SU-DHL-6 (cell line): ENCODE measurements around the gene TXNRD2.

ENCODE experiments used
- H2AFZ ChIP-seq: fragments of 200-600 bp; sonication (generic); 2 replicates; pipeline ENCODE4 v1.6.1; 2014; ENCODE audit warnings: low read depth, mild to moderate bottlenecking, moderate library complexity, mixed read lengths, antibody characterized with exemption, low read length; ENCODE audit not compliant: severe bottlenecking
- H3F3A ChIP-seq: fragments of 200-600 bp; shearing (Covaris generic); 2 replicates; pipeline ENCODE4 v1.6.0; 2016; ENCODE audit warnings: antibody characterized with exemption, mild to moderate bottlenecking; ENCODE audit not compliant: insufficient read depth
- H3K27ac ChIP-seq: fragments of 200-600 bp; sonication (generic); 2 replicates; pipeline ENCODE4 v1.5.1; 2016; ENCODE audit warnings: low read depth, mild to moderate bottlenecking, low read length, moderate library complexity, mixed read lengths
- H3K27me3 ChIP-seq: fragments of 200-600 bp; sonication (generic), shearing (Covaris generic); 2 replicates; pipeline ENCODE4 v1.6.0; 2014; ENCODE audit warnings: mild to moderate bottlenecking, low read length
- H3K36me3 ChIP-seq: fragments of 200-600 bp; sonication (generic); 2 replicates; pipeline ENCODE4 v1.6.1; 2014; ENCODE audit warnings: mild to moderate bottlenecking, low read length, mixed read lengths
- H3K4me2 ChIP-seq: fragments of 300-600, 200-600 bp; shearing (Covaris generic), sonication (generic); 2 replicates; pipeline ENCODE4 v1.6.0; 2014; ENCODE audit warnings: low read length, low read depth, mild to moderate bottlenecking; ENCODE audit not compliant: poor library complexity, severe bottlenecking
- H3K4me3 ChIP-seq: fragments of 200-600 bp; sonication (generic); 2 replicates; pipeline ENCODE4 v1.5.1; 2014; ENCODE audit warnings: antibody characterized with exemption, low read length, mild to moderate bottlenecking, mixed read lengths; ENCODE audit not compliant: insufficient read depth, poor library complexity, severe bottlenecking
- H3K79me2 ChIP-seq: fragments of 200-600 bp; sonication (generic); 2 replicates; pipeline ENCODE4 v1.6.1; 2014; ENCODE audit warnings: mild to moderate bottlenecking, low read length, moderate library complexity; ENCODE audit not compliant: insufficient read depth
- H3K9ac ChIP-seq: fragments of 200-600 bp; sonication (generic); 2 replicates; pipeline ENCODE4 v1.7.0; 2014; ENCODE audit warnings: mild to moderate bottlenecking, low read length
- H3K9me2 ChIP-seq: fragments of 200-600 bp; sonication (generic); replicated peaks from 2 replicates; pipeline ENCODE4 v1.6.1; 2014; ENCODE audit warnings: low read length; ENCODE audit not compliant: insufficient read depth
- H3K9me3 ChIP-seq: fragments of 200-600 bp; sonication (generic); 2 replicates; pipeline ENCODE4 v1.6.1; 2014; ENCODE audit warnings: low read length, mixed read lengths; ENCODE audit not compliant: insufficient read depth
- H4K20me1 ChIP-seq: fragments of 200-600 bp; sonication (generic); 2 replicates; pipeline ENCODE4 v1.6.1; 2014; ENCODE audit warnings: low read depth, mild to moderate bottlenecking, antibody characterized with exemption, low read length, moderate library complexity, mixed read lengths
- EZH2phosphoT487 ChIP-seq: fragments of 200-600 bp; sonication (generic), shearing (Covaris generic); conservative IDR thresholded peaks from 2 replicates; pipeline ENCODE4 v1.6.1; 2018; ENCODE audit warnings: mild to moderate bottlenecking, antibody characterized with exemption, low read length, moderate library complexity, mixed read lengths
- TF ChIP-seq, protein P1 (sequence below): fragments of 200-600 bp; sonication (generic); IDR thresholded peaks from one replicate; pipeline ENCODE4 v1.5.1; 2017; ENCODE audit warnings: antibody characterized with exemption, mild to moderate bottlenecking, low read length, moderate library complexity; ENCODE audit not compliant: insufficient read depth, poor library complexity, severe bottlenecking

TXNRD2 gene

GRCh38 chr22:19847345-19847632 is 94.3 kb downstream of the TXNRD2 start:
- no peaks in the 10 kb centered on the region for H3K9me2 ChIP-seq
- H3K9me3 ChIP-seq = no peaks in the 10 kb centered on the region
- H3K27ac ChIP-seq = no peak overlapping the region
- no peak overlapping the region for H2AFZ ChIP-seq
- H3K4me2 ChIP-seq = no peak overlapping the region
- no peaks in the 10 kb centered on the region for H4K20me1 ChIP-seq
- H3K79me2 ChIP-seq = no peaks in the 10 kb centered on the region
- TF ChIP-seq EZH2phosphoT487 = no peak
- TF ChIP-seq, protein P1, sequence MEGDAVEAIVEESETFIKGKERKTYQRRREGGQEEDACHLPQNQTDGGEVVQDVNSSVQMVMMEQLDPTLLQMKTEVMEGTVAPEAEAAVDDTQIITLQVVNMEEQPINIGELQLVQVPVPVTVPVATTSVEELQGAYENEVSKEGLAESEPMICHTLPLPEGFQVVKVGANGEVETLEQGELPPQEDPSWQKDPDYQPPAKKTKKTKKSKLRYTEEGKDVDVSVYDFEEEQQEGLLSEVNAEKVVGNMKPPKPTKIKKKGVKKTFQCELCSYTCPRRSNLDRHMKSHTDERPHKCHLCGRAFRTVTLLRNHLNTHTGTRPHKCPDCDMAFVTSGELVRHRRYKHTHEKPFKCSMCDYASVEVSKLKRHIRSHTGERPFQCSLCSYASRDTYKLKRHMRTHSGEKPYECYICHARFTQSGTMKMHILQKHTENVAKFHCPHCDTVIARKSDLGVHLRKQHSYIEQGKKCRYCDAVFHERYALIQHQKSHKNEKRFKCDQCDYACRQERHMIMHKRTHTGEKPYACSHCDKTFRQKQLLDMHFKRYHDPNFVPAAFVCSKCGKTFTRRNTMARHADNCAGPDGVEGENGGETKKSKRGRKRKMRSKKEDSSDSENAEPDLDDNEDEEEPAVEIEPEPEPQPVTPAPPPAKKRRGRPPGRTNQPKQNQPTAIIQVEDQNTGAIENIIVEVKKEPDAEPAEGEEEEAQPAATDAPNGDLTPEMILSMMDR = no peak
- no peak overlapping the region for H3K4me3 ChIP-seq
- no peaks in the 10 kb centered on the region for H3F3A ChIP-seq
- no peak overlapping the region for H3K9ac ChIP-seq
- no peaks in the 10 kb centered on the region for H3K36me3 ChIP-seq
- H3K27me3 ChIP-seq = no peaks in the 10 kb centered on the region

- H3K27ac ChIP-seq = no peak overlapping the region
Measured at GRCh38 chr22:19846620-19847344, 94.8 kb downstream of the TXNRD2 start.

DNA sequence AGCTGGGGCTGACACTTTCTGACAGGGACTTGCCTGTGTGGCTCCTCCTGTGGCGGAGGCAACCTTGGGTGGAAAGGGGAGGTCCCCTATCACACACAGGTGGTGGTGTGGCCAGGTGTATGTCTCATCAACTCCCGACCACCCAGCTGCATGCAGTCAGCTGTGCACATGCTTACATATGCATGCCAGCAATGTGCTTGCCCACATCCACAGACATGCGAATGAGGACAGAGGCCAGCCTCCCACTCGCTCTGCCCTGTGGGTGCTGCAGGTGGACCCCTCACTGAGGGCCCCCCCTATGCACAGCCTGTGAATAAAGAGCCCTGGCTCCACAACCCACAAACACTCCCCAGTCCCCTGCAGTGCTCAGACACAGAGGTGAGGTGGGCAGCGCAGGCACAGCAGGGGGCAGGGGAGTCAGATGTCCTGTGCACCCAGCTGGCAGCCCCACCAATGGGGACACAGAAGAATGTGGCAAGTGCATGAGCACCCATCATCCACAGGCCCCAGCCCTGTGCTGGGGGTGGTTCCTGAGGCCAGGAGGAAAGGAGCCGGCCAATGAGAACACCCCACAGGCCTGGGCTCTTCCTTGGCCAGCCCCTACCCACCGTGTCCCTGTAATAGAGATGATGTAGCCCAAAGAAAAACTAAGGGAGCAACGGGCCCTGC is 96.4 kb downstream of the TXNRD2 start:
- no peaks in the 10 kb centered on the region for H4K20me1 ChIP-seq
- H3K4me2 ChIP-seq = no peak overlapping the region
- no peaks in the 10 kb centered on the region for H3K79me2 ChIP-seq

More at GRCh38 chr22:19846620-19847344, 94.8 kb downstream of the TXNRD2 start:
- Histone ChIP-seq H3K27me3 (no peaks in the 10 kb centered on the region), H3K4me3 (no peak overlapping the region), H3K79me2 (no peaks in the 10 kb centered on the region), H2AFZ (no peak overlapping the region), H3F3A (no peaks in the 10 kb centered on the region), H3K36me3 (no peaks in the 10 kb centered on the region), H3K9ac (no peak overlapping the region), H3K9me2 (no peaks in the 10 kb centered on the region), H3K4me2 (no peak overlapping the region), H4K20me1 (no peaks in the 10 kb centered on the region), H3K9me3 (no peaks in the 10 kb centered on the region)
- TF ChIP-seq EZH2phosphoT487 = no peak
- TF ChIP-seq, protein P1 = no peak

More for the DNA sequence above, 96.4 kb downstream of the TXNRD2 start:
- H3F3A ChIP-seq = no peaks in the 10 kb centered on the region
- H3K27ac ChIP-seq = no peak overlapping the region
- H3K27me3 ChIP-seq = no peaks in the 10 kb centered on the region
- no peaks in the 10 kb centered on the region for H3K9me3 ChIP-seq
- no peaks in the 10 kb centered on the region for H3K9me2 ChIP-seq
- no peak overlapping the region for H3K9ac ChIP-seq
- H2AFZ ChIP-seq = no peak overlapping the region
- H3K36me3 ChIP-seq = no peaks in the 10 kb centered on the region
- H3K4me3 ChIP-seq = no peak overlapping the region
- TF ChIP-seq EZH2phosphoT487 = no peak
- TF ChIP-seq, protein P1 = no peak
